Fibroblast of skin of left quadriceps (primary cell): ENCODE measurements around the gene BEST4.
"Not testable (repeated sequence)": the region's sequence is repeated elsewhere in the genome, so short reads cannot be mapped to it uniquely, and the experiment has no call there.

Experiments
- DNase-seq, 2 experiments: peaks; one replicate each; pipeline ENCODE4 v3.0.0-alpha.2; 2013; ENCODE audit warnings: low read depth in 2 of 2

The BEST4 gene

GRCh38 chr1:44788120-44788860 is at the start of gene BEST4:
TSS of gene BEST4 (minus strand) at chr1:44788170. CDS start at chr1:44787705, 465 bp downstream.
- no peak for DNase-seq

GRCh38 chr1:44835738-44836675 is 48.0 kb upstream of the BEST4 start:
- DNase-seq: peak; percentile 50 to 64

GRCh38 chr1:44834328-44834727 is 46.4 kb upstream of the BEST4 start:
- no peak for DNase-seq

- DNase-seq: no peak
These were observed 44.2 kb upstream of the BEST4 start for GRCh38 chr1:44832056-44832705.

- no peak for DNase-seq
These were observed 43.5 kb upstream of the BEST4 start for GRCh38 chr1:44831516-44831915.

- DNase-seq: no peak
These were observed 42.9 kb upstream of the BEST4 start for GRCh38 chr1:44830900-44831304.

GRCh38 chr1:44829506-44830384 is 41.8 kb upstream of the BEST4 start:
- no peak for DNase-seq

- no peak for DNase-seq
These were observed 41.0 kb upstream of the BEST4 start for GRCh38 chr1:44828841-44829440.

GRCh38 chr1:44828003-44828651 is 40.2 kb upstream of the BEST4 start:
- no peak for DNase-seq

- DNase-seq: no peak
These were observed 39.4 kb upstream of the BEST4 start for GRCh38 chr1:44827197-44828002.

- DNase-seq: no peak
These were observed 38.6 kb upstream of the BEST4 start for GRCh38 chr1:44826375-44827196.

- not testable (repeated sequence) for DNase-seq
These were observed 36.4 kb upstream of the BEST4 start for GRCh38 chr1:44824392-44824791.

GRCh38 chr1:44822981-44823451 is 35.0 kb upstream of the BEST4 start:
- DNase-seq: no peak

GRCh38 chr1:44822131-44822701 is 34.2 kb upstream of the BEST4 start:
- no peak for DNase-seq

GRCh38 chr1:44821240-44821715 is 33.3 kb upstream of the BEST4 start:
- DNase-seq: no peak

GRCh38 chr1:44820328-44821239 is 32.6 kb upstream of the BEST4 start:
- no peak for DNase-seq
